ENCODE measurements around the gene ATP6V1D. TPM values are rescaled to one million over a fixed set of nuclear protein-coding genes. Genes with fewer than 3 reads are reported as not detected.
A peak's percentile ranks its signal among the peaks of the same experiment; 100 is the strongest.

The ATP6V1D gene
- total RNA-seq, 1 donor from 2014 or later, result 73.0 TPM

- Mint-ChIP-seq H3K27ac (no peak overlapping the region), H3K4me1 (ENCODE audit: low read depth) (peaks cover 13% of the 10 kb centered on the region), H3K4me3 (ENCODE audit: low read depth) (no peak overlapping the region), H3K36me3 (ENCODE audit: insufficient read depth) (no peaks in the 10 kb centered on the region), H3K9me3 (ENCODE audit: low read depth) (no peaks in the 10 kb centered on the region), H3K27me3 (no peaks in the 10 kb centered on the region)
- TF ChIP-seq CTCF (IDR thresholded peaks at IDR 0.05; ENCODE audit: unreplicated experiment), result no peak
- DNase-seq (ENCODE audit: low spot score, unreplicated experiment), result no peak
These were observed 32.5 kb upstream of the ATP6V1D start for GRCh38 chr14:67392123-67392522.

DNA sequence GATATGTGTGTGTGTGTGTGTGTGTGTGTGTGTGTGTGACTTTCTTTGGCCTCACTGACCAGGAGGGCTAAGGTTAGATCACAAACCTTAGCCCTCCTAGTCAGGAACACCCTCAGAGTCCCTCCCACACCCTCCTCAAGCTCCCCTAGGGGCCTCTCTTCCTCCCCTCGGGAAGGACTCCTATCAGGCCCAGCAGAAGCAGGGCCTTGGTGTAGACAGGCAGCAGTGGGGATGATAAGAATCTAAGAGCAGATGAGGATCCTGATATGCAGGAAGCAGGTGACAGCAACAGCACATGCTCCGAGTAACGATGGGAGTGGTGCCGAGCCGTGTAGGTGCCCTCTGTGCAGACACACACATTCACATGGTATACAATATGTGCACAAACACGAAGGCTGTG, 31.7 kb upstream of the ATP6V1D start:
- no peaks in the 10 kb centered on the region for H3K9me3 Mint-ChIP-seq (ENCODE audit: low read depth)
- H3K36me3 Mint-ChIP-seq (ENCODE audit: insufficient read depth), result no peaks in the 10 kb centered on the region
- no peak for DNase-seq (ENCODE audit: low spot score, unreplicated experiment)
- peaks cover 8% of the 10 kb centered on the region for H3K4me1 Mint-ChIP-seq (ENCODE audit: low read depth)
- no peak overlapping the region for H3K4me3 Mint-ChIP-seq (ENCODE audit: low read depth)
- no peaks in the 10 kb centered on the region for H3K27me3 Mint-ChIP-seq
- H3K27ac Mint-ChIP-seq, result no peak overlapping the region
- no peak for TF ChIP-seq CTCF (IDR thresholded peaks at IDR 0.05; ENCODE audit: unreplicated experiment)

GRCh38 chr14:67389811-67390534, 30.4 kb upstream of the ATP6V1D start:
- no peak overlapping the region for H3K4me3 Mint-ChIP-seq (ENCODE audit: low read depth)
- H3K27me3 Mint-ChIP-seq, result no peaks in the 10 kb centered on the region
- DNase-seq (ENCODE audit: low spot score, unreplicated experiment), result no peak
- peaks cover 2% of the 10 kb centered on the region for H3K36me3 Mint-ChIP-seq (ENCODE audit: insufficient read depth)
- H3K27ac Mint-ChIP-seq, result peak overlapping the region; percentile 34
- peaks cover 8% of the 10 kb centered on the region for H3K4me1 Mint-ChIP-seq (ENCODE audit: low read depth)
- no peaks in the 10 kb centered on the region for H3K9me3 Mint-ChIP-seq (ENCODE audit: low read depth)
- no peak for TF ChIP-seq CTCF (IDR thresholded peaks at IDR 0.05; ENCODE audit: unreplicated experiment)

GRCh38 chr14:67389275-67389674, 29.7 kb upstream of the ATP6V1D start:
- TF ChIP-seq CTCF (IDR thresholded peaks at IDR 0.05; ENCODE audit: unreplicated experiment), result no peak
- H3K4me1 Mint-ChIP-seq (ENCODE audit: low read depth), result peaks cover 7% of the 10 kb centered on the region
- DNase-seq (ENCODE audit: low spot score, unreplicated experiment), result no peak
- no peaks in the 10 kb centered on the region for H3K9me3 Mint-ChIP-seq (ENCODE audit: low read depth)
- no peak overlapping the region for H3K27ac Mint-ChIP-seq
- no peaks in the 10 kb centered on the region for H3K27me3 Mint-ChIP-seq
- no peak overlapping the region for H3K4me3 Mint-ChIP-seq (ENCODE audit: low read depth)
- H3K36me3 Mint-ChIP-seq (ENCODE audit: insufficient read depth), result peaks cover 5% of the 10 kb centered on the region

- no peak for TF ChIP-seq CTCF (IDR thresholded peaks at IDR 0.05; ENCODE audit: unreplicated experiment)
- no peak overlapping the region for H3K4me3 Mint-ChIP-seq (ENCODE audit: low read depth)
- DNase-seq (ENCODE audit: low spot score, unreplicated experiment), result no peak
- H3K27ac Mint-ChIP-seq, result peak overlapping the region; percentile 24
- peaks cover 3% of the 10 kb centered on the region for H3K4me1 Mint-ChIP-seq (ENCODE audit: low read depth)
- H3K36me3 Mint-ChIP-seq (ENCODE audit: insufficient read depth), result peaks cover 10% of the 10 kb centered on the region
- H3K27me3 Mint-ChIP-seq, result no peaks in the 10 kb centered on the region
- H3K9me3 Mint-ChIP-seq (ENCODE audit: low read depth), result no peaks in the 10 kb centered on the region
These were observed 27.6 kb upstream of the ATP6V1D start for GRCh38 chr14:67387195-67387594.
